ENCODE results near the gene CD180. TPM values are rescaled to one million over a fixed set of nuclear protein-coding genes. Genes with fewer than 3 reads are reported as not detected.

Gene CD180
- total RNA-seq, 1 experiment from 2014 or later: not detected

DNA sequence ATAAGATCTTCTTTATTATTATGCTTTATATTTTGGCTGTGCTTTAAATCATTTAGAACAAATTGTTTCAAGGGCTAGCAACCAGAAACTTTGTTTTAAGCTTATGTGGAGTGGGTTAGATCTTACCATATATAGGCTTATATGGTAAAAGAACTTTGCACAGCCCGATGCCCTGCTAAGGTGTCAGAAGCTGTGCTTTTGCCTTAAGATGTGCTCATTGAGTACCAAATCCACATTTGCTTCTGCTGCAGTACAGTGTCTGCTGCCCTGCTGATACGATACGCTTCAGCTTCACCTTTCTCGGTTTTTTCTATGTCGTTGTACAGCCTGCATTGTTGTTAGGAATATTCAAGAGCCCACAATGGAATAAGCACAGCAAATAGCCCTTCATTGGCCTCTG lies 34.8 kb downstream of the CD180 start:
- POLR2A ChIA-PET: no interaction called here

DNA sequence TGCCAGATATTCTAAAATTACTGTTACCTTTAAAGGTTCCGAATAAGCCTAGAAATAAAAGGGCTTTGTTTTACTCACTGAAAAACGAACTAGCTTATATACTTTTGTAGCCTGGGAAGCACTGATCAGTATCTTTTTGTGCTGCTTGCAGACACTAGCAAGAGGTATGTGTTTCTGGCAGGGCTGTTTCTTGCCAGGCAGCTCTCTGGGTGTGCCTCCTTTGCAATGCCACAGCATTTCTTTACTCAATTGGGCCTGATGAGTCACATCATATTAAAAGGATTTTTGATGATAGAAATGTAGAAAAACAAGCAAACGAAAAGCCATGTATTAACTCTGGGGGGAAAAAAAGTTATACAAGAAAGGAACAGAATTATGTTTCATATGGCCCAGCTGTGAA lies 35.6 kb downstream of the CD180 start:
- Histone ChIP-seq H3K4me3 (replicated peaks in 1 of 2; ENCODE audit: low read depth in 1 of 2, low read length in 2 of 2) (no peak overlapping the region), H4K20me1 (ENCODE audit: insufficient read depth) (no peaks in the 10 kb centered on the region), H2AFZ (ENCODE audit: low read depth, low read length, poor library complexity, severe bottlenecking) (no peak overlapping the region), H3K79me2 (ENCODE audit: insufficient read depth, low read length) (no peaks in the 10 kb centered on the region), H3K9me3 (ENCODE audit: control insufficient read depth in 1 of 2, insufficient read depth in 1 of 2, low read depth in 1 of 2, low read length in 2 of 2) (no peaks in the 10 kb centered on the region), H3K4me1 (ENCODE audit: control insufficient read depth in 1 of 2, insufficient read depth in 2 of 2, low read length in 2 of 2) (peaks cover 4 to 14% of the 10 kb centered on the region in 2 experiments), H3K36me3 (ENCODE audit: control insufficient read depth in 1 of 2, insufficient read depth in 2 of 2, low read length in 2 of 2) (no peaks in the 10 kb centered on the region), H3K27me3 (ENCODE audit: insufficient read depth, low read length) (no peaks in the 10 kb centered on the region), H3K9me2 (ENCODE audit: insufficient read depth) (no peaks in the 10 kb centered on the region), H3K27ac (ENCODE audit: low read depth, low read length) (no peak overlapping the region), H3K4me2 (ENCODE audit: low read length) (peak overlapping the region; percentile 28), H3K9ac (ENCODE audit: low read length) (no peak overlapping the region)
- ChIA-PET RAD21 (ENCODE audit: low non-redundant PET in 1 of 2, low total read pairs in 2 of 2, uncharacterized antibody in 2 of 2, unreplicated experiment in 2 of 2) (no interaction called here), POLR2A (no interaction called here), CTCF (interaction anchor here (0.9 kb wide), 1 partner anchor 48 kb away, joined by 3 read pairs; no protein-coding TSS in a partner anchor)
- DNase-seq (ENCODE audit: low read depth, low spot score): no peak
- intact Hi-C loops (cut with micrococcal nuclease): no loop called here
- BruUV-seq (replicated peaks): no TSS peak
- no peak for ATAC-seq
- TF ChIP-seq JUND (IDR thresholded peaks at IDR 0.05) (0 out of 2 replicates have a peak, but pooled peaks have one; percentile 9), CEBPB (IDR thresholded peaks at IDR 0.05; ENCODE audit: low read depth) (peak; percentile 15; the same call in 1 of the 2 replicates), CBX3 (IDR thresholded peaks at IDR 0.05; ENCODE audit: low read depth) (no peak)
- TF ChIP-seq, protein P1, sequence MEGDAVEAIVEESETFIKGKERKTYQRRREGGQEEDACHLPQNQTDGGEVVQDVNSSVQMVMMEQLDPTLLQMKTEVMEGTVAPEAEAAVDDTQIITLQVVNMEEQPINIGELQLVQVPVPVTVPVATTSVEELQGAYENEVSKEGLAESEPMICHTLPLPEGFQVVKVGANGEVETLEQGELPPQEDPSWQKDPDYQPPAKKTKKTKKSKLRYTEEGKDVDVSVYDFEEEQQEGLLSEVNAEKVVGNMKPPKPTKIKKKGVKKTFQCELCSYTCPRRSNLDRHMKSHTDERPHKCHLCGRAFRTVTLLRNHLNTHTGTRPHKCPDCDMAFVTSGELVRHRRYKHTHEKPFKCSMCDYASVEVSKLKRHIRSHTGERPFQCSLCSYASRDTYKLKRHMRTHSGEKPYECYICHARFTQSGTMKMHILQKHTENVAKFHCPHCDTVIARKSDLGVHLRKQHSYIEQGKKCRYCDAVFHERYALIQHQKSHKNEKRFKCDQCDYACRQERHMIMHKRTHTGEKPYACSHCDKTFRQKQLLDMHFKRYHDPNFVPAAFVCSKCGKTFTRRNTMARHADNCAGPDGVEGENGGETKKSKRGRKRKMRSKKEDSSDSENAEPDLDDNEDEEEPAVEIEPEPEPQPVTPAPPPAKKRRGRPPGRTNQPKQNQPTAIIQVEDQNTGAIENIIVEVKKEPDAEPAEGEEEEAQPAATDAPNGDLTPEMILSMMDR (IDR thresholded peaks at IDR 0.05 in 2 of 3, conservative IDR thresholded peaks at IDR 0.05 in 1 of 3; ENCODE audit: borderline replicate concordance in 1 of 3, insufficient read depth in 1 of 3, low read depth in 2 of 3, low read length in 2 of 3): no peak
- TF ChIP-seq, protein P2, sequence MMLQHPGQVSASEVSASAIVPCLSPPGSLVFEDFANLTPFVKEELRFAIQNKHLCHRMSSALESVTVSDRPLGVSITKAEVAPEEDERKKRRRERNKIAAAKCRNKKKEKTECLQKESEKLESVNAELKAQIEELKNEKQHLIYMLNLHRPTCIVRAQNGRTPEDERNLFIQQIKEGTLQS (IDR thresholded peaks at IDR 0.05): no peak
- TF ChIP-seq, protein P3, sequence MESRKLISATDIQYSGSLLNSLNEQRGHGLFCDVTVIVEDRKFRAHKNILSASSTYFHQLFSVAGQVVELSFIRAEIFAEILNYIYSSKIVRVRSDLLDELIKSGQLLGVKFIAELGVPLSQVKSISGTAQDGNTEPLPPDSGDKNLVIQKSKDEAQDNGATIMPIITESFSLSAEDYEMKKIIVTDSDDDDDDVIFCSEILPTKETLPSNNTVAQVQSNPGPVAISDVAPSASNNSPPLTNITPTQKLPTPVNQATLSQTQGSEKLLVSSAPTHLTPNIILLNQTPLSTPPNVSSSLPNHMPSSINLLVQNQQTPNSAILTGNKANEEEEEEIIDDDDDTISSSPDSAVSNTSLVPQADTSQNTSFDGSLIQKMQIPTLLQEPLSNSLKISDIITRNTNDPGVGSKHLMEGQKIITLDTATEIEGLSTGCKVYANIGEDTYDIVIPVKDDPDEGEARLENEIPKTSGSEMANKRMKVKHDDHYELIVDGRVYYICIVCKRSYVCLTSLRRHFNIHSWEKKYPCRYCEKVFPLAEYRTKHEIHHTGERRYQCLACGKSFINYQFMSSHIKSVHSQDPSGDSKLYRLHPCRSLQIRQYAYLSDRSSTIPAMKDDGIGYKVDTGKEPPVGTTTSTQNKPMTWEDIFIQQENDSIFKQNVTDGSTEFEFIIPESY (IDR thresholded peaks at IDR 0.05; ENCODE audit: extremely low read depth, insufficient replicate concordance, low read length): no peak

More for the DNA sequence above, 34.8 kb downstream of the CD180 start:
- Histone ChIP-seq H3K4me3 (replicated peaks in 1 of 2; ENCODE audit: low read depth in 1 of 2, low read length in 2 of 2) (no peak overlapping the region), H3K27me3 (ENCODE audit: insufficient read depth, low read length) (no peaks in the 10 kb centered on the region), H3K9ac (ENCODE audit: low read length) (no peak overlapping the region), H3K36me3 (ENCODE audit: control insufficient read depth in 1 of 2, insufficient read depth in 2 of 2, low read length in 2 of 2) (no peaks in the 10 kb centered on the region), H3K27ac (ENCODE audit: low read depth, low read length) (no peak overlapping the region), H2AFZ (ENCODE audit: low read depth, low read length, poor library complexity, severe bottlenecking) (no peak overlapping the region), H3K79me2 (ENCODE audit: insufficient read depth, low read length) (no peaks in the 10 kb centered on the region), H3K4me2 (ENCODE audit: low read length) (no peak overlapping the region), H4K20me1 (ENCODE audit: insufficient read depth) (no peaks in the 10 kb centered on the region), H3K9me3 (ENCODE audit: control insufficient read depth in 1 of 2, insufficient read depth in 1 of 2, low read depth in 1 of 2, low read length in 2 of 2) (no peaks in the 10 kb centered on the region), H3K9me2 (ENCODE audit: insufficient read depth) (no peaks in the 10 kb centered on the region), H3K4me1 (ENCODE audit: control insufficient read depth in 1 of 2, insufficient read depth in 2 of 2, low read length in 2 of 2) (peaks cover 9 to 22% of the 10 kb centered on the region in 2 experiments)
- RAD21 ChIA-PET (ENCODE audit: low non-redundant PET in 1 of 2, low total read pairs in 2 of 2, uncharacterized antibody in 2 of 2, unreplicated experiment in 2 of 2): no interaction called here
- no peak for ATAC-seq
- BruUV-seq (replicated peaks): no TSS peak
- no peak for DNase-seq (ENCODE audit: low read depth, low spot score)
- TF ChIP-seq SP1 (IDR thresholded peaks at IDR 0.05; ENCODE audit: low read depth) (no peak), EGR1 (IDR thresholded peaks at IDR 0.05; ENCODE audit: low read depth) (no peak), EZH2phosphoT487 (IDR thresholded peaks at IDR 0.05; ENCODE audit: borderline replicate concordance) (no peak), FOSL1 (IDR thresholded peaks at IDR 0.05; ENCODE audit: low read depth) (no peak), EZH2 (IDR thresholded peaks at IDR 0.05) (no peak)
- TF ChIP-seq, protein P2 (IDR thresholded peaks at IDR 0.05): no peak
- CTCF ChIA-PET: interaction anchor here (0.9 kb wide), 1 partner anchor 47 kb away, joined by 3 read pairs; no protein-coding TSS in a partner anchor
- intact Hi-C loops (cut with micrococcal nuclease): no loop called here

Measured in HCT116 (cell line).